NCI-H510A (cell line): ENCODE results near the gene RAE1.
"Not testable (repeated sequence)": the region's sequence is repeated elsewhere in the genome, so short reads cannot be mapped to it uniquely, and the experiment has no call there.

Experiments used
- DNase-seq: peaks from one replicate; lab custom pipeline; 2025; lab: John Stamatoyannopoulos, UW

RAE1 gene

DNA sequence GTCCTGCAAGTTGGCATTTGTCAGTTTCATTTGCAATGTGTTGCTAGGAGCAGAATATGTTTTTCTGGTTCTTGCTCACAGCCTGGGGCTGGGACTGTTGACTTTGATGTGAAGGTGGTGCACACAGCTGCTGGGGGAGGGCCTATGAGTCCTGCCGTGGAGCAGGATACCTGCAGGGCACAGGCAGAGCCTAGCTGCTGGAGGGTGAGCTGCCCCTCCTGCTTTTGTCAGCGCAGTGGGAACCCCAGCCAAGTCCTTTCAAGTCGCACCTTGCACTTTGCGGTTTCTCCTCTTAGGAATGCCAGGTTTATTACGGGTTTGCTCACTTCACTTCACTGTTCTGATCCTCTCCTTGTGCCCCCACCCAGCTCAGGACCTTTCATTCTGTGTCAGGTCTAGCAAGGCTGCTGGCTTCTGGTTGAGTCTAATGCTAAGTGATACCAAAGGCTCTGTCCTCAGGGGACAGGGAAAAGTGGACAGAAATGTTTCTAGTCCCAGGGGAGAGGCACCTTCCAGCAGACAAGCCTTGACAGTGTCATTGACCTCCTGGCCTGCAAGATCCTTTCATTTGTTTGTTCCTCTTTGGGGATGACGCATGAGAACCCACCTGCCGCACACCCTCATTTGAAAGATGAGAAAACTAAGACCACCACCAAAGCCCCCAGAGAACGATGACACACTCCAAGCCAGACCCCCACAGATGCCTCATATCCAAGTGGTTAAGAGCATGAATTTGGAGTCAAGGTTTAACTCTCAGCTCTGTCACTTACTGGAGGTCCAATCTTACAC is 24.2 kb upstream of the RAE1 start:
- no peak for DNase-seq

DNA sequence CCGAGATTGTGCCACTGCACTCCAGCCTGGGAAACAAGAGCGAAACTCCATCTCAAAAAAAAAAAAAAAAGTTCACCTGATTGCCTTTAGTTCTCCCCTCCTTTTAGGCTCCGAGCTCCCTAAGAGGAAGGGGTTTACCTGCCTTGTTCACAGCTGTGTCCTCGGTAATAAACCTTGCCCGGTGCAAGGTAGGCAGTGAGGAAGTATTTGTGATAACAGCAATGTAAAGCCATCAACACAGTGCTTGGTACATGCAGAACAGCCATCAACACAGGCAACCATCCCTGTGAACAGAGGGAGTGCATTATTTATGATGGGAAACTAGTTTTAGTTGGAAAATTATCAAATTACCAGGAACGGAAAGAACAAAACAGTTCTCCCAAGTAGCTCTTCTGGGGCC is 23.2 kb upstream of the RAE1 start:
- DNase-seq, result no peak

DNA sequence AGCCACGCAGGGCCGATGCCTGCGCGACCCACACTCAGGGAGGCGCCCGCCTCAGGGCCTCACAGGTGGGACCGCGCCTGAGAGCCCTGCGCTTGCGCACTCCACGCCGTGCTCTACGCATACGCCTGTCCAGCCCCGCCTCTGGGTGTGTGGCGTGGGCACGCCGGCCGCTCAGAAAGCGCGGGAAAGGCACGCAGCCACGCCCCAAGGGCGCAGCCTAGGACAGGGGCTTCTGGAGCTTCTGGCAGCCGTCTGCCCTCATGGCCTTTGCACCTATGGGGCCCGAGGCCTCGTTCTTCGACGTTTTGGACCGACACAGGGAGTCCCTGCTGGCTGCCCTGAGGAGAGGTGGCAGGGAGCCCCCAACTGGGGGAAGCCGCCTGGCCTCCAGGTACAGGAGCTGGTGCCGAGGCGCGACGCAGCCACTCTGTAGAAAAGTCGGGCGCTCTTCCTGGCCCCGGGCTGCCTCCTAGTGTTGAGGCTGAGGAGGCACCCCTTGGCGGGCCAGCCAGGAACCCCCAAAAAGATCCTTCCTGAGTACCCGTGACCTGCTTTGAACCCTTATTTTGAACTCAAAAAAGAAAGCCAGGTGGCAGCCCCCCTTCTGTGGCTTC is 21.3 kb upstream of the RAE1 start, which contains the start of gene SPO11:
Gene SPO11, plus strand, starts transcription at position 196 of the 614 bp plus-strand sequence. Its CDS starts 65 bp downstream, at position 261.
- DNase-seq, result no peak

- no peak for DNase-seq
These were observed 20.1 kb upstream of the RAE1 start for GRCh38 chr20:57330998-57331397.

DNA sequence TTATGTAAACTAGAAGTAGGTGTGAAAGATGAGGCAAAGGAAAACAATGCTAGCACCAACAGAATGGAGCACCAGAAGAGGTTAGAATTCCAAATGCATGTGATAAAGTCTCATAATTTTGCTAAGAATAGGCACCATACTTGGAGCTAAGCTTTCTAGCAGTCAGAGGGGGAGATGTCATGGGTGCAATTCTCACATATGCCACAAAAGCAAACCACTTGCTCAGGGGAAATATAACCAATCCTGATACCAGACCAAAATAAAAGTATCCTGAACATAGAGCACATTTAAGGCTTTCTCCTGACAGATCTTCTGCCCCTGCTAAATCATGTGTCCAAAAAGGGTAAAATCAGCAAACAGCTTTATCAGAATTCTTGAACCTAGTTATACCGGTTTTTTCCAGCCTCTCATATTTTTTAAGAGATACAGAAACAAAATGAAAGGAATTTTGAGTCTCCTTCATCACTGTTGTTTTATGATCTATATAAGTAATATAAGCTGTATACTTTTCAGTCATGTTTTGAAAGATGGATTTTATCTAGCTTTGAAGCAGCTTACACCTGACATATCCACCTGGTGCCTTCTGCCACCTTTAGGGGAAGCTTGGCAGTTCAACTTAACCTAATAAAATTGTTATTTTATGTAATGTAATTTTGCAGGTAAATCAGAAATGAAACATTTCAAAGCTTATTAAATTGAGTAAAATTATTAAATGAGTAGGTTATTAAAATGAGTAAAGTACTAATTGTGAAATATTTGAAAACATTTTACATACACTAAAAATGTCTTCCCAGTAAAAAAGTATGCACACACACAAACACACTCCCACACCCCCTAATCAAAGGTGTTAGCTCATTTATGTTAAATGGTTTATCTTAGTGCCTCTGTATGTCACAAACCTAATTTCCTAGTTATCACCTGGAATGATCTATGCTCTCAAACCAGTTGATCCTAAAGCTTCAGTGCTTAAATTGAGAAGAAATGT is 18.7 kb upstream of the RAE1 start:
- no peak for DNase-seq

DNA sequence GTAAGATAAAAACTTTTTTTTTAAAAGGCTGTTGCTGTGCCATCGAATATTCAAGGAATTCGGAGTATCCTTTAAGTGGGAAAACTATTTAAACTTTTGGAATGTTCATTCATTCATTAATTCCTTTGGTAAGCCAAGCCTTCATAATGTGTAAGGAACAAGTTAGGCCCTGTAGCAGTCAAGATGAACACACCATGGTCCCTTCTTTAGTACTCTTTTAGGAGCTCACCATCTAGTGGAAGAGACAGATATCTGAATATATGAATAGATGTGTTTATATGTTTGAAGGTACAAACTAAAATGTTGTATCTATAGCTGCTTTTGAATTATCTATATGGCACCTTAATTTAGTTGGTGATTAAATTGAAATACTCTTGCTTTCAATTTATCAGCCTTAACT is 15.7 kb upstream of the RAE1 start:
- DNase-seq, result no peak

DNA sequence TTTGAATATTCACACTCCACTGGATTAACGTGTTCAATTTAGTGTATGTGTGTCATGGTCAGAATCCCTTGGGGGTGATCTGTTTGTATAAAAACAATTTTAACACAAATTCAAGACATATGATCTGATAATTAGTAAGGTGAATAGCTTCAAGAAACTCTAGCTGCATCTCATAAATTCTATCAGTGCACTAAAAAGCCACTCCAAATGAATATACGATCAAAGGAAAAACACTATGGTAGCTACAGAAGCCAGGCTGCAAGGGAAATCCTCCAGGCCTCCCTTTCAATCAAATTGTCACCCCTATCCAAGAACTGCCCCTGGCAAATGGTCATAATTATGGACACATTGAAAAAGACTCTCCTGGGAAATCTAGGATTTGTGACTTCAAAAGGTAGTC is 9.4 kb upstream of the RAE1 start:
- no peak for DNase-seq

- no peak for DNase-seq
These were observed 8.2 kb upstream of the RAE1 start for GRCh38 chr20:57342829-57343228.

- DNase-seq, result no peak
These were observed 4.6 kb upstream of the RAE1 start for GRCh38 chr20:57346477-57346876.

DNA sequence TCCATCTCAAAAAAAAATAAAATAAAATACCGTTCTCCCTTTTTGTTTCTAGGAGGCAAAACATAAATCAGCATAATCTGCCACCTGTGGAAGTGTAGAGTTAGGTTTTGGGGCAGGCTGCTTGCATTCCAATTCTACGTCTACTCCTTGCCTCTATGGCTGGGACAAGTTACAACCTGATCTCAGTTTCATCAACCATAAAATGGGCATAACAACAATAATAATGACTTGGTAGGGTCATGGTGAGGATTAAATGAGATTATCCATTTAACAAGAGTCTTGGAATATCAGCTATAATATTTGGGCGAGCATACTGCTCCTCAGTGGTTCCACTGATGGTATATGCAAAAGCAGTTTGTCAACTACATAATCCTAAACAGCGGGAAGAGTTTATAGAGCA is 3.7 kb upstream of the RAE1 start:
- DNase-seq, result no peak

DNA sequence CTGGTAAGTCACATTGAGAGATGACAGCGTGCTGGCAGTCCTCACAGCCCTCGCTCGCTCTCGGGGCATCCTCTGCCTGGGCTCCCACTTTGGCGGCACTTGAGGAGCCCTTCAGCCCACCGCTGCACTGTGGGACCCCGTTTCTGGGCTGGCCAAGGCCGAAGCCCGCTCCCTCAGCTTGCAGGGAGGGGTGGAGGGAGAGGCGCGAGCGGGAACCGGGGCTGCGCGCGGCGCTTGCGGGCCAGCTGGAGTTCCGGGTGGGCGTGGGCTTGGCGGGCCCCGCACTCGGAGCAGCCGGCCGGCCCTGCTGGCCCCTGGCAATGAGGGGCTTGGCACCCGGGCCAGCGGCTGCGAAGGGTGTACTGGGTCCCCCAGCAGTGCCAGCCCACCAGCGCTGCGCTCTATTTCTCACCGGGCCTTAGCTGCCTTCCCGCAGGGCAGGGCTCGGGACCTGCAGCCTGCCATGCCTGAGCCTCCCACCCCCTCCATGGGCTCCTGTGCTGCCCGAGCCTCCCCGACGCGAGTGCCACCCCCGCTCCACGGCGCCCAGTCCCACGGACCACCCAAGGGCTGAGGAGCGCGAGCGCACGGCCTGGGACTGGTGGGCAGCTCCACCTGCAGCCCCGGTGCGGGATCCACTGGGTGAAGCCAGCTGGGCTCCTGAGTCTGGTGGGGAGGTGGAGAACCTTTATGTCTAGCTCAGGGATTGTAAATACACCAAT is 2.7 kb upstream of the RAE1 start:
- DNase-seq, result not testable (repeated sequence)

GRCh38 chr20:57348922-57349574 is 2.0 kb upstream of the RAE1 start:
- not testable (repeated sequence) for DNase-seq

GRCh38 chr20:57350081-57350710 is 859 bp upstream of the RAE1 start:
- DNase-seq, result no peak

- DNase-seq, result not testable (repeated sequence)
These were observed 371 bp upstream of the RAE1 start for GRCh38 chr20:57350726-57351041.

GRCh38 chr20:57352305-57352704 is 1.2 kb downstream of the RAE1 start:
- DNase-seq, result no peak

- DNase-seq, result no peak
These were observed 2.3 kb downstream of the RAE1 start for GRCh38 chr20:57353351-57353750.

DNA sequence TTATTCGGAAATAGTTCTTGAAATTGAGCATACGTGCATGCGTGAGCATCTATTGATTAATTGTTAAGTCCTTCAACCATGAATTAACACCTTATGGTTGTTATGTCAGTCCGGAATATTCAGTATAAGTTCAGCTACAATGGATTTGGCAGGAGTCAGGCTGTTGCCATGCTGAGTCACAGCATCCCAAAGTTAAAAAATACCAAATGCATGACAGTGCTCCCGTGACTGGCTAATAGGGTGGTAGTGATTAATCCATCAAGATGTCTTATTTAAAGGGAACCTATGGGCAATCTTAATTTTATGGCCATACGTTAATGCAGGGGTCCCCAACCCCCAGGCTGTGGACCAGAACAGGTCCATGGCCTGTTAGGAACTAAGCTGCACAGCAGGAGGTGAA is 10.5 kb downstream of the RAE1 start:
- no peak for DNase-seq

GRCh38 chr20:57364451-57364850 is 13.4 kb downstream of the RAE1 start:
- no peak for DNase-seq

GRCh38 chr20:57369596-57369995 is 18.5 kb downstream of the RAE1 start:
- no peak for DNase-seq

DNA sequence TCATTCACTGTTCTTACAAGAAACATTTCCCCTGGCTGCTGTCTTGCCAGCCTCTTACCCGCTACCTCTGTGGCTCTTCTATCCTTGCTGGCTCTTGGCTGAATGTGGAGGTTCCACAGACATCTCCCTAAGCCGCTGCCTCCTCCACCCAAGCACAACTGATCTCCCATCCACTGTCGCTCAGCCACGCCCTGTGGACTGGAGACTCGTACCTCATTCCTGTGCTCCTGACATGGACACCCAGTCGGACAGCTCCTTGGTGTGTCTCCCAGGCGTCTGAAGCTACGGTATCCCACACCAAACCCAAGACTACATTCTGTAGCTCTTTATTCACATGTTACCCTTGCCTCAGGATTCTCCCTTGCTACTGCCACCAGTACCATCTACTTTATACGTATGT is 19.3 kb downstream of the RAE1 start:
- DNase-seq, result no peak

- DNase-seq, result no peak
These were observed 20.3 kb downstream of the RAE1 start for GRCh38 chr20:57371363-57371762.
